Liver (tissue), 3 donors: ENCODE measurements around the gene PLXNB2.

Experiments used
- CTCF ChIP-seq: fragments of 150-350 bp; IDR thresholded peaks from 2 replicates; pipeline ENCODE4 v1.5.1; 2017; ENCODE audit warnings: improper control_type of control experiment, low read depth, low read length; ENCODE audit not compliant: missing input control
- FOXA1 ChIP-seq: IDR thresholded peaks from 2 replicates; pipeline ENCODE4 v1.6.1; 2016; ENCODE audit warnings: antibody characterized with exemption
- GABPA ChIP-seq, 2 donors: IDR thresholded peaks in 1 of 2; conservative IDR thresholded peaks in 1 of 2; 2 replicates each; pipeline ENCODE4 v1.6.1; 2016; ENCODE audit warnings: antibody characterized with exemption in 2 of 2, mild to moderate bottlenecking in 1 of 2, moderate library complexity in 1 of 2
- JUND ChIP-seq, 2 donors: IDR thresholded peaks; 2 replicates each; pipeline ENCODE4 v1.6.1; 2016; ENCODE audit warnings: antibody characterized with exemption in 2 of 2
- MAX ChIP-seq: IDR thresholded peaks from 2 replicates; pipeline ENCODE4 v1.6.1; 2016; ENCODE audit warnings: antibody characterized with exemption
- RAD21 ChIP-seq, 2 donors: IDR thresholded peaks; 2 replicates each; pipeline ENCODE4 v1.6.1; 2016; ENCODE audit warnings: antibody characterized with exemption in 2 of 2, mild to moderate bottlenecking in 2 of 2
- YY1 ChIP-seq: IDR thresholded peaks from 2 replicates; pipeline ENCODE4 v1.6.1; 2016; ENCODE audit warnings: antibody characterized with exemption, mild to moderate bottlenecking
- donor health status: healthy.
- donor health status: healthy.

DNA sequence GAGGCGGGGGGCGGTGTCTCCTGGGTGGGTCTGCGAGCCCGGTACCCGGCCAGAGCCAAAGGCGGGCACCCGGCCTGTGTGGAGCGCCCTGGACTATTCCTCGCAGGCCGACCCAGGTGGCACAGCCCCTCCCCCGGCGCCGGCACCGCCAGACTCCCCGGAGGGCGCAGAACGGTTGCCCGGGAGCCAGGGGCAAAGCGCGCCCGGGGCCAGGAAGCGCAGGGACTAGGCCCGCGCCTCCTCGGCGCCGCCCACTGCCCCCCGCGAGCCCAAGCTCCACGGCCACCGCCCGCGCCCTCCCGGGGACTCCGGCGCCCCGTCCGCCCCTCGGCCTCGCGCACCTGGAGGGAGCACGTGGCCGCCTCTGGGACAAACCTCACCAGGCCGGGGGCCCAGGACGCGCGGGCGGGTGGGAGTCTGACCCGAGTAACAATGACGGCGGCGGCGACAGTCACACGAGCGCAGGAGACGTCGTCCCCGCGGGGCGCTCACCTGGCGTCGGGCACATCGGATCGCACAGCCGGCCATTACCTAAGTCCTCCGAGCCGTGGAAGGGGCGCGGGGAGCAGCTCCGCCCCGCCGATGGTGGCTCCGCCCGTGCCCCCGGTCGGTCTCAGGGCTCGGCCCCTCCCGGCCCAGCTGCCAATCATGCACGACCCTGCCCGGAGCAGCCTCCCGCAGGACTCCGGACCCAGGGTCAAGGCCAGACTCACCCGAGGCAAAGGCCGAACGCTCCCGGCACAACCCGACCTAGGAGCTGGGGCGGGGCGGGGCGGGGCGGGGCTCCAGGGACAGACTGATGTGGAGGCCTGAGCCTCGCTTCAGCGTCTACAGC is 7.4 kb downstream of the PLXNB2 start:
- peak; percentile 78 for TF ChIP-seq YY1
- TF ChIP-seq MAX: peak; percentile 61
- no peak for TF ChIP-seq CTCF
- peak in 1 of 2 donors; percentile 24 for TF ChIP-seq GABPA (IDR thresholded peaks at IDR 0.05 in 1 of 2, conservative IDR thresholded peaks at IDR 0.05 in 1 of 2)
- peak in 1 of 2 donors; percentile 42 for TF ChIP-seq RAD21 (IDR thresholded peaks at IDR 0.05)
- peak in 1 of 2 donors; percentile 53 for TF ChIP-seq JUND (IDR thresholded peaks at IDR 0.05)
- peak; percentile 63 for TF ChIP-seq FOXA1
